Measurements from ENCODE around the gene PTGIS.

DNA sequence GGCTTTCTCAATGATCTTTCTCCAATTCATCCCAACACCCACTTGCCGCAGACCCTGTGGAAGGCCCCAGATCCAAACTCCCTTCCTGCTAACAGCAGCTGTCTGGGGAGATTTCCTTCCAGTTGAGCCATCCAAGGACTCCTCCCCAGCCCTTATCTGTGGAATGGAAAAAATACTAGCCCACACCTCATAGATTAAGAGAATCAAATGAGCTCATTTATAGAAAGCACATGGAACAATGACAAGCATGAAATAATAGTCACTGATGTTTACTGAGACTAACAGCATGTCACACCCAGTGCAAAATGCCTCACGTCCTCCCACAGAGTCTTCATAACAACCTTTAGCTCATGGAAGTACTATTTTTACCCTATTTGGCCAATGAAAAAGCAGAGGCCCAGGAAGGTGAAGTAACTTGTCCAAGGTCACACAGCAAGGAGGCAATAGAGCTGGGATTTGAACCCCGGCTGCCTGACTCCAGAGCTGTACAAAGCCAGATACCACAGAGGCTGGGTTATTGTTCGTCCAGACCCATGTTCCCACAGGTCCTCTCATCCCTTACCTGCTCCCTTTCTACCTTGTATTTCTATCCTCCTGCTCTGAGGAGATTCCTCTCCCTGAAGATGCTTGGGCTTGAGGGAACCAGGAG lies 23.4 kb upstream of the PTGIS start:
- TF ChIP-seq, protein P1, sequence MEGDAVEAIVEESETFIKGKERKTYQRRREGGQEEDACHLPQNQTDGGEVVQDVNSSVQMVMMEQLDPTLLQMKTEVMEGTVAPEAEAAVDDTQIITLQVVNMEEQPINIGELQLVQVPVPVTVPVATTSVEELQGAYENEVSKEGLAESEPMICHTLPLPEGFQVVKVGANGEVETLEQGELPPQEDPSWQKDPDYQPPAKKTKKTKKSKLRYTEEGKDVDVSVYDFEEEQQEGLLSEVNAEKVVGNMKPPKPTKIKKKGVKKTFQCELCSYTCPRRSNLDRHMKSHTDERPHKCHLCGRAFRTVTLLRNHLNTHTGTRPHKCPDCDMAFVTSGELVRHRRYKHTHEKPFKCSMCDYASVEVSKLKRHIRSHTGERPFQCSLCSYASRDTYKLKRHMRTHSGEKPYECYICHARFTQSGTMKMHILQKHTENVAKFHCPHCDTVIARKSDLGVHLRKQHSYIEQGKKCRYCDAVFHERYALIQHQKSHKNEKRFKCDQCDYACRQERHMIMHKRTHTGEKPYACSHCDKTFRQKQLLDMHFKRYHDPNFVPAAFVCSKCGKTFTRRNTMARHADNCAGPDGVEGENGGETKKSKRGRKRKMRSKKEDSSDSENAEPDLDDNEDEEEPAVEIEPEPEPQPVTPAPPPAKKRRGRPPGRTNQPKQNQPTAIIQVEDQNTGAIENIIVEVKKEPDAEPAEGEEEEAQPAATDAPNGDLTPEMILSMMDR (IDR thresholded peaks at IDR 0.05), result no peak
- TF ChIP-seq POLR2A (IDR thresholded peaks at IDR 0.05) (no peak), EP300 (IDR thresholded peaks at IDR 0.05) (no peak), POLR2AphosphoS5 (IDR thresholded peaks at IDR 0.05) (peak; percentile 68)

Measured in gastroesophageal sphincter (tissue), 3 donors.